Neutrophil (primary cell): ENCODE results near the gene CNTN5.

Experiments used
- H3K27ac ChIP-seq: fragments of 200-600 bp; sonication (generic); 2 replicates; pipeline ENCODE4 v1.5.1; 2016; ENCODE audit warnings: mild to moderate bottlenecking, moderate library complexity
- H3K27me3 ChIP-seq: fragments of 200-600 bp; sonication (generic); 2 replicates; pipeline ENCODE4 v1.6.0; 2016; ENCODE audit warnings: mild to moderate bottlenecking
- H3K36me3 ChIP-seq: fragments of 200-600 bp; sonication (generic); 2 replicates; pipeline ENCODE4 v1.5.1; 2017
- H3K4me1 ChIP-seq, 2 experiments: fragments of 200-600 bp in 1 of 2; sonication (generic) in 1 of 2; 1 replicate in 1 of 2; 2 replicates in 1 of 2; pipeline versions ENCODE4 v1.5.1 to v1.6.1; 2013 to 2016; ENCODE audit warnings: low read depth in 1 of 2, low read length in 1 of 2, mild to moderate bottlenecking in 1 of 2, moderate library complexity in 1 of 2; ENCODE audit not compliant: control insufficient read depth in 1 of 2, insufficient read depth in 1 of 2
- H3K4me3 ChIP-seq, 2 experiments: fragments of 200-600 bp in 1 of 2; sonication (generic) in 1 of 2; 1 replicate in 1 of 2; 2 replicates in 1 of 2; pipeline ENCODE4 v1.5.1; 2013 to 2016; ENCODE audit warnings: low read depth in 1 of 2, low read length in 1 of 2, mild to moderate bottlenecking in 1 of 2, moderate library complexity in 1 of 2
- H3K9me3 ChIP-seq: fragments of 200-600 bp; sonication (generic); 2 replicates; pipeline ENCODE4 v1.5.1; 2016
- CTCF ChIP-seq: fragments of 200-600 bp; sonication (generic); IDR thresholded peaks from 2 replicates; pipeline ENCODE4 v1.5.1; 2016; ENCODE audit warnings: antibody characterized with exemption

The CNTN5 gene

GRCh38 chr11:100011697-100012096 is 990.9 kb downstream of the CNTN5 start:
- TF ChIP-seq CTCF: no peak
- no peaks in the 10 kb centered on the region for H3K27me3 ChIP-seq
- no peaks in the 10 kb centered on the region for H3K4me1 ChIP-seq

GRCh38 chr11:100013011-100013410 is 992.3 kb downstream of the CNTN5 start:
- Histone ChIP-seq H3K27me3 (no peaks in the 10 kb centered on the region), H3K27ac (no peak overlapping the region), H3K4me1 (no peaks in the 10 kb centered on the region), H3K9me3 (no peaks in the 10 kb centered on the region), H3K36me3 (no peaks in the 10 kb centered on the region), H3K4me3 (no peak overlapping the region)
- no peak for TF ChIP-seq CTCF

More at GRCh38 chr11:100011697-100012096, 990.9 kb downstream of the CNTN5 start:
- H3K36me3 ChIP-seq: no peaks in the 10 kb centered on the region
- H3K4me3 ChIP-seq: no peak overlapping the region
- no peak overlapping the region for H3K27ac ChIP-seq
- H3K9me3 ChIP-seq: no peaks in the 10 kb centered on the region

- no peak overlapping the region for H3K4me3 ChIP-seq
- no peak for TF ChIP-seq CTCF
- no peak overlapping the region for H3K27ac ChIP-seq
- peaks cover 5% of the 10 kb centered on the region for H3K9me3 ChIP-seq
- no peaks in the 10 kb centered on the region for H3K27me3 ChIP-seq
- H3K4me1 ChIP-seq: no peaks in the 10 kb centered on the region
- H3K36me3 ChIP-seq: no peaks in the 10 kb centered on the region
Observed at GRCh38 chr11:100031973-100032372, 1011.2 kb downstream of the CNTN5 start.

- Histone ChIP-seq H3K4me3 (no peak overlapping the region), H3K27ac (no peak overlapping the region), H3K36me3 (no peaks in the 10 kb centered on the region), H3K4me1 (no peaks in the 10 kb centered on the region), H3K9me3 (no peaks in the 10 kb centered on the region), H3K27me3 (no peaks in the 10 kb centered on the region)
- TF ChIP-seq CTCF: no peak
Observed at GRCh38 chr11:100061006-100061405, 1040.3 kb downstream of the CNTN5 start.

- H3K9me3 ChIP-seq: no peaks in the 10 kb centered on the region
- H3K36me3 ChIP-seq: no peaks in the 10 kb centered on the region
- H3K27ac ChIP-seq: no peak overlapping the region
- no peaks in the 10 kb centered on the region for H3K4me1 ChIP-seq
- no peak overlapping the region for H3K4me3 ChIP-seq
- H3K27me3 ChIP-seq: no peaks in the 10 kb centered on the region
- no peak for TF ChIP-seq CTCF
Observed at GRCh38 chr11:100066399-100066798, 1045.7 kb downstream of the CNTN5 start.

- Histone ChIP-seq H3K4me1 (no peaks in the 10 kb centered on the region), H3K27ac (no peak overlapping the region), H3K27me3 (no peaks in the 10 kb centered on the region), H3K4me3 (no peak overlapping the region), H3K36me3 (no peaks in the 10 kb centered on the region), H3K9me3 (no peaks in the 10 kb centered on the region)
- no peak for TF ChIP-seq CTCF
Observed at GRCh38 chr11:100068116-100068515, 1047.4 kb downstream of the CNTN5 start.
